GM12875 (cell line): ENCODE measurements around the gene RBX1.

Source experiments
- H3K4me3 ChIP-seq: one replicate; pipeline ENCODE4 v1.5.1; 2011; ENCODE audit warnings: low read depth, low read length, control low read depth
- TF ChIP-seq, protein P1 (sequence below): IDR thresholded peaks from 2 replicates; pipeline ENCODE4 v1.5.1; 2011; ENCODE audit warnings: low read depth, mild to moderate bottlenecking, control low read depth, inconsistent platforms, low read length, moderate library complexity, borderline replicate concordance; ENCODE audit not compliant: insufficient read depth

The RBX1 gene

DNA sequence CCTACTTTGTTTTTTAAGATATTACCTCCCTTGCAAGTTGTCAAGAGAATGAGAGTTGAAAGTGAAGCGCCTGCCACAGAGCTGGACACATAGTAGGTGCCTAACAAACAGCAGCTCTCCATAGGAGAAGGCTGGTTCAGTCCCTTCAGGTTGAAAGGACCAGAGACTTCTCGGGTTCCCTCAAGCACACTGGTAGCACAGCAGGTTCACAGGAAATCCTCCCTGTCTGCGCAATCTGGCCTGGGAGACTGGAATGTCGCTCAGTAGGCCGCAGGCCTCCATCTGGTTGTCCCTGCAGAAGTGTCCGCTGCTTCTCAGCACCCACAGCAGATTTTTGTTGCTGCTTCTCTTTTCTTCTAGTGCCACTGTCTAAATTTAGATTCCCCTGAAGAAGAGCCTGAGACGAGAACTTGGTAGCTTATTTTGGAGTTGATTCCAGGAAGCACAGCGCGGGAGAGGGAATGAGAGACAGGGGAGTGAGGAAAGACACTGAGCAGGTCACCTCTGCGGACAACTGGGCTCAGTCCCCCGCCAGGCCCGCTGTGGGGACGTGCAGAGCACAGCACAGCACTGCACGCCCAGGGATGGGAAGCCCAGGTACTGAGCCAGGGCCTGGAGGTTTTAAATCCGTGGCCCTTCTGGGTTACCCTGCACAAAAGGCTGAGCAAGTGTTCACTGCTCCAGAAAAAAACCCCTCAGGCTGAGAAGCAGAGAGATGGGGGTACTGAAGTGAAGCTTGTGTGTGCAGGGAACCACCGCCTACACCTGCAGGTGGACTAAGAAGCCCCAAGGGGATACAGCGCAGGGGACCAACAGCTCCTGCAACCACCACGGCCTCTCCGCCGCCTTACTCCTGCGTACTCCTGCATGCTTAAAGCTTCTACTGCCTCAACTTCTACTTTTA lies 31.6 kb downstream of the RBX1 start:
- H3K4me3 ChIP-seq: no peak overlapping the region
- TF ChIP-seq, protein P1, sequence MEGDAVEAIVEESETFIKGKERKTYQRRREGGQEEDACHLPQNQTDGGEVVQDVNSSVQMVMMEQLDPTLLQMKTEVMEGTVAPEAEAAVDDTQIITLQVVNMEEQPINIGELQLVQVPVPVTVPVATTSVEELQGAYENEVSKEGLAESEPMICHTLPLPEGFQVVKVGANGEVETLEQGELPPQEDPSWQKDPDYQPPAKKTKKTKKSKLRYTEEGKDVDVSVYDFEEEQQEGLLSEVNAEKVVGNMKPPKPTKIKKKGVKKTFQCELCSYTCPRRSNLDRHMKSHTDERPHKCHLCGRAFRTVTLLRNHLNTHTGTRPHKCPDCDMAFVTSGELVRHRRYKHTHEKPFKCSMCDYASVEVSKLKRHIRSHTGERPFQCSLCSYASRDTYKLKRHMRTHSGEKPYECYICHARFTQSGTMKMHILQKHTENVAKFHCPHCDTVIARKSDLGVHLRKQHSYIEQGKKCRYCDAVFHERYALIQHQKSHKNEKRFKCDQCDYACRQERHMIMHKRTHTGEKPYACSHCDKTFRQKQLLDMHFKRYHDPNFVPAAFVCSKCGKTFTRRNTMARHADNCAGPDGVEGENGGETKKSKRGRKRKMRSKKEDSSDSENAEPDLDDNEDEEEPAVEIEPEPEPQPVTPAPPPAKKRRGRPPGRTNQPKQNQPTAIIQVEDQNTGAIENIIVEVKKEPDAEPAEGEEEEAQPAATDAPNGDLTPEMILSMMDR: no peak

DNA sequence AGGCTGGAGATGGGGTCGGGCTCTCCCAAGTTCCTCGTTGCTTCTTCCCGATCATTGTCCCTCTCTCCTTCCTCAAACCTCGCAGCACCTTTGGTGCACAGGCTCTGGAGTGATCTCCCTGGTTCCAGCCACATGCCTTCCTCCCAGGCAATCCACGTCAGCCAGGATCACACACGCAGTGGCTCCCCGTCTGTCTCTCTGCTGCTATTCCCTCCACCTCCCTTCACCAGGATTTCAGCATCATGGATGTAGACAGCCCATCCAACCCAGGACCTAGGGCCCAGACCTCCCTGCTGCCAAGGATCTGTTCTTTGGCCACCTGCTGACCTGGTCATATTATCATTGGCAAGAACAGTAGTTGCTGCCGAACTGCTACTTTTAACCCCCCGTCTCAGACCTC lies 40.1 kb downstream of the RBX1 start:
- H3K4me3 ChIP-seq: no peak overlapping the region
- TF ChIP-seq, protein P1: no peak

DNA sequence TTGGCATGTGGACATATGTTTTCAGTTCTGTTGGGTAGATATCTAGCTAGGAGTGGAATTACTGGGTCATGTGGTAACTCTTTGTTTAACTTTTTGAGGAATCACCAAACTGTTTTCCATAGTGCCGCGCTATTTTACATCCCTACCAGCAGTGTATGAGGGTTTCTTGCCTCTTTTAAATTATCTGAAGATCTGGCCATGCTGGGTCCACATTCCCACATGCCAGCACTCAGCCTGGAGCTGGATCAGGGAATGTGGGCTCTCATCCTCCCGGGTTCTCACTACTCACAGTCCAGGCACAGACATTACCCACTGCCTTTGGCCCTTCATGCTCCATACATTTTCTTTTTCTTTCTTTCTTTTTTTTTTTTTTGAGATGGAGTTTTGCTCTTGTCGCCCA lies 44.6 kb downstream of the RBX1 start:
- H3K4me3 ChIP-seq: no peak overlapping the region
- TF ChIP-seq, protein P1: no peak

DNA sequence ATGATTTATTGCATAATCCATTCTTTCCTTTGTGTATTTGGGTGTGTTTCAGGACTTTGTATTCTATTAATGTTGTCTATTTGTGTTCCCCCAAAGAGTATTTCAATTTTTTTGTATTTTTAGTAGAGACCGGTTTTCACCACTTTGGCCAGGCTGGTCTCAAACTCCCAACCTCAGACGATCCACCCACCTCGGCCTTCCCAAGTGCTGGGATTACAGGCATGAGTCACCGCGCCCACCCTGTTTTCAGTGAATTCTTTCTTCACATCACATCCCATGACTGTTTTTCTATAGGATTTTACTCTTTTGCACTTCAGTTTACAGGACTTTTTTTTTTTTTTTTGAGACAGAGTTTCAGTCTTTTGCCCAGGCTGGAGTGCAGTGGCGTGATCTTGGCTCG lies 46.3 kb downstream of the RBX1 start:
- H3K4me3 ChIP-seq: no peak overlapping the region
- TF ChIP-seq, protein P1: no peak

DNA sequence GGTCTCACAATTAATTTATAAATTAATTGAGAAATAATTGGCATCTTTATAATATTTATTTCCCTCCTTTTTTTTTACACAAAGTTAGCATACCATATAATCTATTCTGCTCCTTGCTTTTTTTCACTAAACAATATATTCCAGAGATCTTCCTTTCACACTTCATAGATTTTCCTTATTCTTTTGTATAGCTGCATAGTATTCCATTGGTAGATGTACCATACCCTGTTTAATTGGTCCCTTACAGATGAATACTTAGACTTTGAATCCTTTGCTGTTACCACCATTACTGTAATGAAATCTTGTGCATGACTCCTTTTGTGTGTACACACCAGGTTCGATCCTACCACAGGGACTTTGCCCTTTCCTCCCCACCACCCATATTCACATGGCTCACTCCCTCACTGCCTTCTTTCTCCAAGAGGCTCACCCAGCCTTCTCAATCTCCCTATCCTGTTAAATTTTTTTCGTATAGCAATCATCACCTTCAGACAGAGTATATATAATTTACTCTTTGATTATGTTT lies 48.9 kb downstream of the RBX1 start:
- H3K4me3 ChIP-seq: no peak overlapping the region
- TF ChIP-seq, protein P1: no peak

DNA sequence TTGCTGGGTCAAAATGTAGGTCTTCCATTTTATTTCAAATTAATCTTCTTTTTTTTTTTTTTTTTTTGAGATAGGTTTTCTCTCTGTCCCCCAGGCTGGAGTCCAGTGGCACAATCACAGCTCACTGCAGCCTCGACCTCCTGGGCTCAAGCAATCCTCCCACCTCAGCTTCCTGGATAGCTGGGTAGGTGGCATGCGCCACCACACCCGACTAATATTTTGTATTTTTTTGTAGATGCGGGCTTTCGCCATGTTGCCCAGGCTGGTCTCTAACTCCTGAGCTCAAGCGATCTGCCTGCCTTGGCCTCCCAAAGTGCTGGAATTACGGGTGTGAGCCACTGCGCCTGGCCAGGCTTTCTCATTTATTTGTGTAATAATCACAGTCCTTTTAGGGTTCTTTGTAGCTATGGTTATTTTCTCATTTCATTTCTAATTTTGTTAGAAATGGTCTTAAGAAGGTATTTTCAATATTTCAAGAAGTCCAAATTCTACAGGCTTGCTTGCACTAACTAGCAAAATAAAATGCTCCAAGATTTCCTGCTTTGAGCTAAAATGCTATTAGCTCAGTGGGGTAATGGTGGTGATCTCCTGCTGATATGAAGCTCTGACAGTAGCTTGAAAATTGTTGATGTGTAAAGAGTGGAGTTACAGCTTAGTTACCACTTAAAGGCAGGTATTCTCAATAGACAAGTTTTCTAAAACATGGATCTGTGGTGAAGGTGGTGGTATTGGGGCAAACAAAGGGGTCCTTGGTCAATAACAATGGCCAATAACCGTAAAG lies 50.0 kb downstream of the RBX1 start:
- TF ChIP-seq, protein P1: no peak
- no peak overlapping the region for H3K4me3 ChIP-seq
